Iris pigment epithelial cell (primary cell): ENCODE results near the gene OR51B2.

Experiments used
- DNase-seq: peaks from one replicate; pipeline ENCODE4 v3.0.0-alpha.2; 2011; ENCODE audit warnings: low read depth

Gene OR51B2

DNA sequence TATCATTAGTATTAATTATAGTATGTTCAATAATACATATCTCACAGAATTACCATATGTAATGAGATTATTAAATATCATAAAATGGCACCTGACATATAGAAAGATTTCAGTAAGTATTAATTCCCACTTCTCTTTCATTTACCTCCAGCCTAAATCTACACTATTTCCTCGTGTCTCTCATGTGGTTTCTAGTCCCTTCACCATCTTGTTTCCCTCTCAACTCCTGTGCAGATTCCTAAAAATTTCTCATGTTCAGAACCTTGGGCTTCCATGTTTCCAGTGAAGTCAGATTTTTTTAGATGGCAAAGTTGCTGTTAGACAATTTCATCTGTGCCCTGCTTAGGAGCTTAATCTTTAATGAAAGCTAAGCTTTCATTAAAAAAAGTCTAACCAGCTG is 40.2 kb downstream of the OR51B2 start:
- DNase-seq, result no peak

DNA sequence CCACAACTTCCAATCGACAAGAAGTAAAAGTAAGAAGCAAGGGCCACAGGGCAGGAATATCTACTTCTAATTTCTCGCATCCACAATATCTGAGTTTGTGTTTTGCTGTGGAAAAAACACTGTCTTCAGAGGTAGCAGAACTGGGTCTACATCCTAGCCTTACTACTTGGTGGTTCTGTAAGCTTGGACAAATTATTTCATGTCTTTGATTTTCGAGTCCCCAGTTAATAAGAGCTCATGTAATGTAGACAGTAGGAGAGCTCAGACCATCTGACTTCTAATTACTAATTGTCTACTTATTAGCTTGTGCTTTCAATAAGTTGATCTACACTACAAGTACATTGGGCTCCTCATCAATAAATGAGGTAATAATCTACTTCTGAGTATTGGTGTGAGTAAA is 41.0 kb downstream of the OR51B2 start:
- no peak for DNase-seq

- DNase-seq, result no peak
These were observed 41.5 kb downstream of the OR51B2 start for GRCh38 chr11:5282628-5283027.

DNA sequence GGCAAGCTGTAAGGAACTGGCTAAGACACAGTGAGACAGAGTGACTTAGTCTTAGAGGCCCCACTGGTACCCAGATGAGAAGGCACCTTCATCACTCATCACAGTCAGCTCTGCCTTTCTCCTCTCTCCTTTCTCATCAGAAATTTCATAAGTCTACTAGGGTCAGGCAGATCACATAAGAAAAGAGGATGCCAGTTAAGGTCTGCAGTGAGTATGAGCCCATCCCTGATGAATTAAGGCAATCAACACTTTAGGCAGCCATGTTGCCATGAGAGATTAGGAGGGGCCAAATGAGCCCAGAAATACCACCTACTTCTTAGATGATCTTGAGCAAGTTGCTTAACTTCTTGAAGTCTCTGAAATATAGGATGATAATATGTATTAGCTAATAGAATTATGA is 42.5 kb downstream of the OR51B2 start:
- DNase-seq, result no peak

- peak; percentile 99 for DNase-seq
These were observed 43.5 kb downstream of the OR51B2 start for GRCh38 chr11:5280582-5281102.

DNA sequence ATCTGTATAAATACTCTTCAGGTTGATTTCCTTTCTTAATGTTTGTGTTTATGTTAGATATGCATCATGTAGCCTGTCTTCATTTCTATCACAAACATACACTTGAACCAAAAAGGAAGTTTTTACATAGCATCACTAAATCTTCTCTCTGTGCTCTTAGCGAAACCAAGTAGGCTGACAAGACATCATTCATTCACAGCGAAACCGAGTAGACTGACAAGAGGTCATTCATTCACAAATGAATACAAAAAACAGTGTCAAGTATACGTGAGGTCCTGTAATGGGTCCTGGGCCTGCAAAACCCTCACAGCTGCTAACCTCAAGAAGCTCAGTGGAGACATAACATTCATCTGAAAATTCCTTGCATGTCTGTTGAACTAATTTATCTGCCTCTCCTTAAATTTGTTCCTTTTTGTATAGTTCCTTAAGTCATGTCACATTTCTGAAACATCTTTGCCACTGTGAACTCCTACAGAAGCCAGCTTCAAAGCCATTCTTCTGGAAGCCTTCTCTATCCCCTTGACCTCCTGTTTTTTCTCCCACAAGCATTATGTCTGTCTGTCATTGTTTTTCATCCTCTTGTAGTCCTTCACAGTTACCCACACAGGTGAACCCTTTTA is 44.5 kb downstream of the OR51B2 start:
- no peak for DNase-seq

- no peak for DNase-seq
These were observed 46.2 kb downstream of the OR51B2 start for GRCh38 chr11:5277807-5278382.

GRCh38 chr11:5276697-5277096 is 47.4 kb downstream of the OR51B2 start:
- DNase-seq, result no peak

DNA sequence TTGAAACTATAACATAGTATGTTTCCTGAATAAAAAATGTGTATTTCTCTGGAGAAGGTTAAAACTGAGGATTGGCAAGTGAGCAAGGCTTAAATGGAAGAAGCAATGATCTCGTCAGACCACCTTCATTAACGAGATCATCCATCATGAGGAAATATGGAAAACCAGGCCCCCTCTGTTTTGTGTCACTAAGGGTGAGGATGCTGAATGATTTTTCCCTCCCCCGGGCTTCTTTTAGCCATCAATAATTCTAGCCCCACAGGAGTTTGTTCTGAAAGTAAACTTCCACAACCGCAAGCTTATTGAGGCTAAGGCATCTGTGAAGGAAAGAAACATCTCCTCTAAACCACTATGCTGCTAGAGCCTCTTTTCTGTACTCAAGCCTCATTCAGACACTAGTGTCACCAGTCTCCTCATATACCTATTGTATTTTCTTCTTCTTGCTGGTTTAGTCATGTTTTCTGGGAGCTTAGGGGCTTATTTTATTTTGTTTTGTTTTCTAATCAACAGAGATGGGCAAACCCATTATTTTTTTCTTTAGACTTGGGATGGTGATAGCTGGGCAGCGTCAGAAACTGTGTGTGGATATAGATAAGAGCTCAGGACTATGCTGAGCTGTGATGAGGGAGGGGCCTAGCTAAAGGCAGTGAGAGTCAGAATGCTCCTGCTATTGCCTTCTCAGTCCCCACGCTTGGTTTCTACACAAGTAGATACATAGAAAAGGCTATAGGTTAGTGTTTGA is 48.6 kb downstream of the OR51B2 start:
- no peak for DNase-seq

- peak; percentile 30 for DNase-seq
These were observed 49.7 kb downstream of the OR51B2 start for GRCh38 chr11:5274395-5274794.
